HG03460 (cell line): ENCODE results near the gene TAF11.
"Not testable (repeated sequence)": the region's sequence is repeated elsewhere in the genome, so short reads cannot be mapped to it uniquely, and the experiment has no call there.

Source experiments
- ATAC-seq: cut with Tn5 transposase; IDR thresholded peaks from one replicate; pipeline ENCODE4 v1.9.1; 2021; ENCODE audit not compliant: unreplicated experiment

The TAF11 gene

GRCh38 chr6:34887753-34888513, at the start of gene TAF11:
Gene TAF11 (minus strand): TSS chr6:34888042. CDS start chr6:34887957, 85 bp downstream.
- peak; percentile 76 for ATAC-seq

- no peak for ATAC-seq
These were observed 46.7 kb upstream of the TAF11 start for GRCh38 chr6:34934516-34934915.

- not testable (repeated sequence) for ATAC-seq
These were observed 44.4 kb upstream of the TAF11 start for GRCh38 chr6:34932202-34932601.

GRCh38 chr6:34930221-34930620, 42.4 kb upstream of the TAF11 start:
- no peak for ATAC-seq

GRCh38 chr6:34929241-34929978, 41.6 kb upstream of the TAF11 start:
- ATAC-seq: no peak

- ATAC-seq: no peak
These were observed 40.9 kb upstream of the TAF11 start for GRCh38 chr6:34928695-34929094.

GRCh38 chr6:34928220-34928619, 40.4 kb upstream of the TAF11 start:
- no peak for ATAC-seq

GRCh38 chr6:34926655-34927054, 38.8 kb upstream of the TAF11 start:
- ATAC-seq: no peak

GRCh38 chr6:34924831-34925625, 37.2 kb upstream of the TAF11 start:
- no peak for ATAC-seq

- no peak for ATAC-seq
These were observed 34.4 kb upstream of the TAF11 start for GRCh38 chr6:34922177-34922663.

GRCh38 chr6:34920097-34920496, 32.3 kb upstream of the TAF11 start:
- ATAC-seq: no peak

- ATAC-seq: no peak
These were observed 31.8 kb upstream of the TAF11 start for GRCh38 chr6:34919651-34920050.

GRCh38 chr6:34917626-34918285, 29.9 kb upstream of the TAF11 start:
- no peak for ATAC-seq

- ATAC-seq: no peak
These were observed 28.6 kb upstream of the TAF11 start for GRCh38 chr6:34916348-34916967.

- ATAC-seq: no peak
These were observed 26.5 kb upstream of the TAF11 start for GRCh38 chr6:34914358-34914757.

- ATAC-seq: no peak
These were observed 25.0 kb upstream of the TAF11 start for GRCh38 chr6:34912715-34913464.

GRCh38 chr6:34911822-34912221, 24.0 kb upstream of the TAF11 start:
- no peak for ATAC-seq

- no peak for ATAC-seq
These were observed 21.6 kb upstream of the TAF11 start for GRCh38 chr6:34909320-34909883.

GRCh38 chr6:34908194-34908593, 20.4 kb upstream of the TAF11 start:
- ATAC-seq: no peak
